Stimulated activated CD8-positive, alpha-beta memory T cell treated with anti-CD3 and anti-CD28 coated beads, Interleukin-15, amount 100 ng/mL, for 4 hours (primary cell): ENCODE data around the gene ITGA2B.
"Not testable (repeated sequence)": the region's sequence is repeated elsewhere in the genome, so short reads cannot be mapped to it uniquely, and the experiment has no call there.

Experiments used
- DNase-seq, 2 donors: peaks; one replicate each; pipeline ENCODE4 v3.0.0-alpha.2; 2020; ENCODE audit warnings: low read depth in 2 of 2

Gene ITGA2B

GRCh38 chr17:44351961-44352827, 37.3 kb downstream of the ITGA2B start:
- DNase-seq = no peak

- no peak for DNase-seq
These were observed 38.0 kb downstream of the ITGA2B start for GRCh38 chr17:44351464-44351863.

- DNase-seq = peak; percentile 42 to 50
These were observed 38.7 kb downstream of the ITGA2B start for GRCh38 chr17:44350733-44351226.

- no peak for DNase-seq
These were observed 39.8 kb downstream of the ITGA2B start for GRCh38 chr17:44349553-44350070.

- no peak for DNase-seq
These were observed 40.5 kb downstream of the ITGA2B start for GRCh38 chr17:44348988-44349364.

GRCh38 chr17:44348234-44348987, 41.0 kb downstream of the ITGA2B start:
- DNase-seq = no peak

- not testable (repeated sequence) for DNase-seq
These were observed 42.0 kb downstream of the ITGA2B start for GRCh38 chr17:44347206-44348055.

- DNase-seq = no peak
These were observed 43.2 kb downstream of the ITGA2B start for GRCh38 chr17:44346064-44346844.

- no peak for DNase-seq
These were observed 43.9 kb downstream of the ITGA2B start for GRCh38 chr17:44345454-44346026.

GRCh38 chr17:44344939-44345453, 44.5 kb downstream of the ITGA2B start, which contains the start of gene GRN:
TSS of gene GRN (plus strand) at chr17:44345302. CDS start at chr17:44349165, 3,863 bp downstream.
- peak; percentile 64 to 78 for DNase-seq

- DNase-seq = no peak
These were observed 45.8 kb downstream of the ITGA2B start for GRCh38 chr17:44343510-44344209.

GRCh38 chr17:44340553-44340952, 48.9 kb downstream of the ITGA2B start:
- not testable (repeated sequence) for DNase-seq

- DNase-seq = no peak
These were observed 50.7 kb downstream of the ITGA2B start for GRCh38 chr17:44338702-44339101.

- no peak for DNase-seq
These were observed 53.5 kb downstream of the ITGA2B start for GRCh38 chr17:44335968-44336367.

- no peak for DNase-seq
These were observed 53.9 kb downstream of the ITGA2B start for GRCh38 chr17:44335564-44335963.

- no peak for DNase-seq
These were observed 54.7 kb downstream of the ITGA2B start for GRCh38 chr17:44334727-44335126.

GRCh38 chr17:44334315-44334714, 55.1 kb downstream of the ITGA2B start:
- DNase-seq = no peak

GRCh38 chr17:44333371-44333770, 56.1 kb downstream of the ITGA2B start:
- DNase-seq = no peak

- DNase-seq = peak in 1 of 2 donors; percentile 56
These were observed 58.1 kb downstream of the ITGA2B start for GRCh38 chr17:44331249-44331760.
